ENCODE measurements around the gene GDPGP1.
"Not testable (repeated sequence)": the region's sequence is repeated elsewhere in the genome, so short reads cannot be mapped to it uniquely, and the experiment has no call there.

The GDPGP1 gene

DNA sequence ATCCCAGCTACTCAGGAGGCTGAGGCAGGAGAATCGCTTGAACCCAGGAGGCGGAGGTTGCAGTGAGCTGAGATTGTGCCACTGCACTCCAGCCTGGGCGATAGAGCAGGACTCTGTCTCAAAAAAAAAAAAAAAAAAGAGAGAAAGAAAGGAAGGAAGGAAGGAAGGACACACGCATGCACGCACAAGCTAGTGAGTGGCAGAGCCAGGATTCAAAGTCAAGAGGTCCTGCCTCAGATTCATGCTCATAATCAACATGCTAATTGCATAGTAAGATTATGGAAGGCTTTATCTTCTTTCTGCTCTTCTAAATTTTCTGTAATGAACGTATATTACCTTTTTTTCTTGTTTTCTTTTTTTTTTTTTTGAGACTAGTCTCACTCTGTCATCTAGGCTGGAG, 26.7 kb downstream of the GDPGP1 start:
- not testable (repeated sequence) for DNase-seq (ENCODE audit: low read depth, low spot score)

DNA sequence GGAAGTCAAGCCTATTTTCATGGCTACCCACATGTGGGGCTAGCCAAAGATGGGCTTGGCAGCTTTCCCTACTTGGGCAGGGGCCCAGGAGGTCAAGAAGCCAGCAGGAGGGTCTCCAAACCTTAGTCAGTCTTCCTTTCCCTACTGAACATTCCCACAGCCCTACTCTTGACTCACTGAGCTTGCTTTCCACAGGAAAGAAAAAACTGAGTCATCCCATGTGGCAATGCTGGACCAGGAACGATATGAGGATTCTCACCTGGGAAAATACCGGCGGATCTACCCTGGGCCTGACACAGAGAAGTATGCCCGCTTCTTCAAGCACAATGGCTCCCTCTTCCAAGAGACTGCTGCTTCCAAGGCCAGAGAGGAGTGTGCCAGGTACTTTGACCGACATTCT, 27.8 kb downstream of the GDPGP1 start:
- DNase-seq (ENCODE audit: low read depth, low spot score) = peak; percentile 22

DNA sequence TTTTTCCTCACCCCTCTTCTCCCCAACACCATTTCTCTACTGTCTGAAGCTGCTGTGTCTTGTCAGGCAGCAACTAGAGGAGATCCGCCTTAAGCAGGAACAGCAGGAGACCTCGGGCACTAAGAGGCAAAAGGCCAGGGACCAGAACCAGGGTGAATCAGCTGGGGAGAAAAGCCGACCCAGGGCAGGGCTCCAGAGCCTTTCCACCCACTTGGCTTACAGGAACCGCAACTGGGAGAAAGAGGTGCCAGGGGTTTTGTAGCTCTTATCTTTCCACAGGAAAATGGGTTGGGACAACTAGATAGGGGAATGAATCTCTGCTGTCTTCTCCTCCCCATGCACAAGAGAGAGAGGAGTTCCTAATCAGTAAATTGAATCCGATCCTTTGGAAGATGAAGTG, 28.4 kb downstream of the GDPGP1 start:
- no peak for DNase-seq (ENCODE audit: low read depth, low spot score)

DNA sequence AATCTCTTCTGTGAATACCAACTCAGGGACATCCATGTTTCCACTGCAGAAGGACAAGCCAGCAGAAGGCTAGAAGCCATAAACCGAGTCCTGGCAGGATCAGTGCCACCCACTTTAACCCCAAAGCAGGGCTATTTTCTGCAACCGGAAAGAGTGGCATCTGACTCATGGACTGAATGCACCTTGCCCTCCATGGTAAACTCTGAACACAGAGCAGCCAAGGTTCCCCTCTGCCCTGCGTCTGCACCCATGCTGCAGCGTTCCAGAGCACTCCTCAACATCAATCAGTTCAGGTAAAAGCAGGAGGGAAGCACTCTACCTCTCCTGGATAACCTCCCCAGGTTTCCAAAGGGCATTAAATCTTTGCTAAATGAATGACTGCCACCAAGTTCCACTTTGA, 30.7 kb downstream of the GDPGP1 start:
- no peak for DNase-seq (ENCODE audit: low read depth, low spot score)

DNA sequence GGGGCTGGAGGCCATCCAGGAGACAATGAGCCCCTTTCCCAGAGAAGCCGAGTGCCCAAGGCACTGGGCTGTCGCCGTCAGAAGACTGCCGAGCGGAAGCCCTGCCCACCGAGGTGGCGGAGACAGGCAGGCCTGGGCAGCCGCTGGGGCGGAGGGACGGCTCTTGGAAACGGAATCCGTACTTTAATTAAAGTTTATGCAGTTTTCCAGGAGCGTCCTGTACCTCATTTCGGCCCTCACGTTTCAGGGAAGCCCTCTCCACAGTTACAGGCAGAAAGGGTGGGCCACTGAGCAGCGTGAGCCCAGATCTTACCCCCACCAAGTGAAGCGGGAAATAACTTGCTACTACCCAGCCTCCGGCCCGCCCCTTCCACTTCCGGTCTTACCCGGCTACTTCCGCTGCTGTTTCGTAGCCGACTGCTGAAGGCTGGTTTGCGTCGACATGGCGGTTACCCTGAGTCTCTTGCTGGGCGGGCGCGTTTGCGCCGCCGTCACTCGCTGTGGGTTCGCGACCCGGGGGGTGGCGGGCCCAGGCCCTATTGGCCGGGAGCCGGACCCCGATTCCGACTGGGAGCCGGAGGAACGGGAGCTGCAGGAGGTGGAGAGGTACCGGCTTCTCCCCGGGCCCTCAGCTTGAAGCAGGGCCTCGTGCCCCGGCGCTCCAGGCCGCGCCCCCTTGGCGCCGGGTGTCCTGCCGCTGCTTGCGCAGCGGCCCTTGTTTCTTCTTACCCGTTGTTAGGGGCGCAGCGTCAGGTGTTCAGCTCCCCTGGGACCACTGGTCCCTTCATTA, 31.5 kb downstream of the GDPGP1 start, which contains the start of gene NGRN:
Gene NGRN (plus strand): TSS at position 402 of the 790 bp plus-strand sequence. CDS start 41 bp downstream, at position 443.
- DNase-seq (ENCODE audit: low read depth, low spot score) = peak; percentile 95

DNA sequence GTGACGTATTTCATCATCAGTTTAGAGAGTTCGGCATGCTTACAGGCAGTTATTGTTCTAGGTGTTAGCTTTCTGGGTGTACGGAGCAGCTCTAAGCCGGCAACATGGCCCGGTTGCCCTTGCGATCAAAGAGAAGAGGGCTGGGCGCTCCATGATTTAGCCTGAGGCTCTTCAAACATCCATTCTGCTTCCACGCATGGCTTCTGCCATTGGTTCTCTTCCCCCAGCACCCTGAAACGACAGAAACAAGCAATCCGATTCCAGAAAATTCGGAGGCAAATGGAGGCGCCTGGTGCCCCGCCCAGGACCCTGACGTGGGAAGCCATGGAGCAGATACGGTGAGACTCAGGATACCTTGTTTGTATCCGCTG, 32.0 kb downstream of the GDPGP1 start:
- no peak for DNase-seq (ENCODE audit: low read depth, low spot score)

DNA sequence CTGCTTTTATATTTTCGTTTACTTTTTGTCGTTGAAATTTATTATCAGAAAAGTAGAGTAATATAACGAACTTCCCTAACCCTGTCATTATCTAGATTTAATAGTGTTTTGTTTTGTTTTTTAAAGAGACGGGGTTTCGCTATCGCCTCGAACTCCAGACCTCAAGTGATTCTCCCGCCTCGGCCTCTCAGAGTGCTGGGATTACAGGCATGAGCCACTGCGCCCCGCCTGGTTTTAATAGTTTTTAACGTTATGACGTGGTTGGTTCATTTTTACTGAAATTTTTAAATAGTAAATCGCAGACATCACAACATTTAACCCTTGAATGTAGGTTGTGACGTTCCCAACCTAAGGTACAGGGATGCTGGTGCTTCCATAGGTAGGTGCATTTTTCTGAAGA, 32.5 kb downstream of the GDPGP1 start:
- DNase-seq (ENCODE audit: low read depth, low spot score) = peak; percentile 25

DNA sequence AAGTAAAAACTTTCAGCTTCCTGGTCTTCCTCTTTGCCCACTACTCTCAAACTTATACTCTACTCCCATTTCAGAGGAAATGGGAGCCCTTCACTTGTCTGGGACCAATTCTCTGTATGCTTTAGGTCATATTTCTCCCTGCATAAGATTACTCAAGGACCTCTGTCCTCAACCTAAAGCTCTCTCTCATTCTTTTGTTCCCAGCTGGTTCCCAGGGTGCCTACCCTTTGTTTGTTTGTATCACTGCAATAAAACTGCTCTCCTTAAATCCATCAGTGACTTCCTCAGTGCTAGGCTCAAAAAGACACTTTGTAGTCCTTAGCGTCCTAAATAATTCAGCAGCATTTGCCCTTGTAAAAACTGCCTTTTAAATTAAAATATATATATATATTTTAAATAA, 34.4 kb downstream of the GDPGP1 start:
- DNase-seq (ENCODE audit: low read depth, low spot score) = no peak

DNA sequence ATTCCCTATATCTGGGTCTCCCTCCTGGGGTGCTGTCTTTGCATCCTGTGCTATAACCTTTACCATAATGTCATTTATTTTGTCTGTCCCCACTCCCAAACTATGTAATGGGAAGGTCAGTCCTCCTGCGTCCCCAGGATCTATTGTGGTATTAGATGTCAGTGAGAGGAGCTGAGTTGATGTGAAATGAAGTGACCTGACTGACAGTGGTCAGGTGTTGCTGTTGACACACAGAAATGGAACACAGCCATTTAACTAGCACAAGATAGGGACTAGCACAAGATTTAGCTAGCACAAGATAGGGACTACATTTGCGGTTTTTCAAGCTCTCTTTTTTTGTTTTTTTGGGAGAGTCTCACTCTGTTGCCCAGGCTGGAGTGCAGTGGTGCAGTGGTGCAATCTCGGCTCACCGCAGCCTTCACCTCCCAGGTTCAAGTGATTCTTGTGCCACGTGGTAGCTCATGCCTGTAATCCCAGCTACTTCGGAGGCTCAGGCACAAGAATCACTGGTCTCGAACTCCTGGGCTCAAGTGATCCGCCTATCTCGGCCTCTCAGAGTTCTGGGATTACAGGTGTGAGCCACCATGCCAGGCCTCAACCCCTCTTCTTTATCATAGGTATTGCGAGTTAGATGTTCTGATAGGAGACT, 36.6 kb downstream of the GDPGP1 start:
- DNase-seq (ENCODE audit: low read depth, low spot score) = no peak

DNA sequence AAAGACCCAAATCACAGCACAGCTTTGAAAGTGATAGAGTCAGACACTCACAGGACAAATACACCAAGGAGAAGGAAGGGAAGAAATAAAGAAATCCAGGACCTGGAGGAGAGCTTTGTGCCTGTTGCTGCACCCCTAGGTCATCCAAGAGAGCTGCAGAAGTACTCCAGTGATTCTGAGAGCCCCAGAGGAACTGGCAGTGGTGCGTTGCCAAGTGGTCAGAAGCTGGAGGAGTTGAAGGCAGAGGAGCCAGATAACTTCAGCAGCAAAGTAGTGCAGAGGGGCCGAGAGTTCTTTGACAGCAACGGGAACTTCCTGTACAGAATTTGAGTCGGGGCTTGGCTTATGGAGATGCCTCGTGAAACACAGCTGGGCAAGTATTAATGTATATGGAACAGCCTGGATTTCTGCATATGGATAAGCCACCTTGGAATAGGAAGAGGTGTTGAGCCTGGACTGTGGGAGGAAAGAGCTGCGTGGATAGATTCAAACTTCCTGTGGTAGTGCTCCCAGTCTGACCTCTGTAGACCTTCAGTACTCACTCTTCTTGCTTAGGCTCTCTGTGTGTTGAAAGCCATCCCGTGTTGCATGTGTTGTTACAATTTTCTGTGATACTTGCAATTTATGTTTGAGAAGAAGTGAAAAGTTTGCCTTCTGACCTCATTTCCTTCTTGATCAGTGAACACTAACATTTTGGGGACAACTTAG, 37.6 kb downstream of the GDPGP1 start:
- no peak for DNase-seq (ENCODE audit: low read depth, low spot score)

DNA sequence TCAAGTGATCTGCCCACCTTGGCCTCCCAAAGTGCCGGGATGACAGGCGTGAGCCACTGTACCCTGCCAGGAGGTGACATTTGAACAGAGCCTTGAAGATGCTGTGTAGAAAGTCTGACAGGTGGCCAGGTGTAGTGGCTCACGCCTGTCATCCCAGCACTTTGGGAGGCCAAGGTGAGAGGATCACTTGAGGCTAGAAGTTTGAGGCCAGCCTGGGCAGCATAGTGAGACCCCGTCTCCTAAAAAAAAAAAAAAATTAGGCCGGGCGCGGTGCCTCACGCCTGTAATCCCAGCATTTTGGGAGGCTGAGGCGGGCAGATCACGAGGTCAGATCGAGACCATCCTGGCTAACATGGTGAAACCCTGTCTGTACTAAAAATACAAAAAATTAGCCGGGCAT, 44.5 kb downstream of the GDPGP1 start:
- DNase-seq (ENCODE audit: low read depth, low spot score) = not testable (repeated sequence)

DNA sequence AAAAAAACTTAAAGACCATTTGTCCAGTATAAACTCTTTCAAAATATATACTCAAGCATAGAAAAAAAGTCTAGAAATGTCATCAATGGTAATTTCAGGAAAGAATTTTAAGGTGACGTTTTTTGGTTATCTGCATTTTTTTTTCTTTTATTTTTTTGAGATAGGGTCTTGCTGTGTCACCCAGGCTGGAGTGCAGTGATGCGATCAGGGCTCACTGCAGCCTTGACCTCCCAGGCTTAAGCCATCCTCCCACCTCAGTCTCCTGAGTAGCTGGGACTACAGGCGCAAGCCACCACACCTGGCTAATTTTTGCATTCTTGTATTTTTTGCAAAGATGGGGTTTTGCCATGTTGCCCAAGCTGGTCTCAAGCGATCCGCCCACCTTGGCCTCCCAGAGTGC, 46.7 kb downstream of the GDPGP1 start:
- DNase-seq (ENCODE audit: low read depth, low spot score) = not testable (repeated sequence)

DNA sequence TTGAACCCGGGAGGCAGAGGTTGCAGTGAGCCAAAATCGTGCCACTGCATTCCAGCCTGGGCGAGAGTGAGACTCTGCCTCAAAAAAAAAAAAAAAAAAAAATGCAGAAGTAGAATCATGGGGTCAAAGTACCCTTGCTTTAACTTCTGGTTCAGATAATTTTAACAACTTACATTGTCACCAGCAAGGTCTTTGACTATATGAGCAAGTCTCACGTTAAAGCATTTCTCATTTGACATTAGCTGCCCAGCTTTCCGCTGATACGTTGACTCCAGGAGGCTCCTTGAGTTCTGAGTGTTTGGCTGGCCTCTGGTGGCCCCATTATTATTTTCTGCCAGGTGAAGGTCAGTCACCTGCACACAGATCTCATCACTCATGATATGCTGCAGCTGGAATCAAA, 47.6 kb downstream of the GDPGP1 start:
- not testable (repeated sequence) for DNase-seq (ENCODE audit: low read depth, low spot score)

DNA sequence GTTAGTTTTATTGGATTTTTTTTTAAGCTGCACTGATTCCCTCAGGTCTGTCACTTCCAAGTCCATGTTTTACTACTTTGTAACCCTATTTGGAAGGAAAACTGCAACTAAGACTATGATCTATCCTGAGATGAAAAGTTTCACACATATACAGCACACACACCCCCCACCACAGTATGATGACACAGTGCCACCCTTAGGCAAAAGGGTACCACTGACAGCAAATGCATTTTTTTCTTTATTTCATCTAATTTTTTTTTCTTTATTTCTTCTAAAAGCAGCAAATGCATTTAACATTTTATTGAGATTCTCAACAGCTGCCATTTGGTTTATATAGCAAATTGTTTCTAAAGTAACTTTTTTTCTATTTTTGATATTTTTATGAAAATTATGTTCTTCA, 52.7 kb downstream of the GDPGP1 start:
- peak; percentile 39 for DNase-seq (ENCODE audit: low read depth, low spot score)

DNA sequence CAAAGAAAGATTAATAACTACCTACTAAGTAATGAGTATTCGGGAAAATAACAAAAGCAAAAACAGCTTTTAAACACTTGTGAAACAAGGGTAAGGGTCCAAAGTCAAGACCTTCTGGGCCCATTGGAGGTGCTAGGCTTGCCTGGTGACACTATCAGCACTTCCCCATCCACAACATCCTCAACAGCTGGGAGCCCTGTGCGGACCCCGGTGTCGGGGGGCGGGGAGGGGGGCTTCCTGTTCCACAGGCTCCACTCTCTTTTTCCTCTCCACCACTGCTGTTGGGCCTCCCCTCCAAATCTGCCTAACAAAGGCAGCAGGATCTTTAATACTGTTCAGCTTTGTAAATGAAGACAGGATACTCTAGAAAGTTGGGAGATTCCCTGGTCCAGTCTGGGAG, 53.1 kb downstream of the GDPGP1 start:
- no peak for DNase-seq (ENCODE audit: low read depth, low spot score)

DNA sequence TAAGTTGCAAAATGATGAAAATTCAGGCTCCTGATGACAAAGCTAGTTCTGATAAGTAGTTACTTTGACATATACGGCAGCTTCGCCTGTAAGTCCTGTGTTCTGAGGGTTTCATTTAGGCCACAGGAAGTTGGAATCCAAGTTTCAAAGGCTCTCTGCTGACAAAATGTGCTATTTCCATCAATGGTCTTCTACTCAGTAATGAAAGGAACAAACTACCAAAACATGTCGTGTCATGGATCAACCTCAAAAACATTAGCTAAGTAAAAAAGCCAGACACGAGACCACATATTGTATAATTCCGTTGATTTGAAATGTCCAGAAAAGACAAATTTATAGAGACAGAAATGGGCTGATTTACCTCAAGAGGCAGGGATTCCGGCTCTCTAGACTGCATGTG, 53.9 kb downstream of the GDPGP1 start:
- DNase-seq (ENCODE audit: low read depth, low spot score) = no peak

DNA sequence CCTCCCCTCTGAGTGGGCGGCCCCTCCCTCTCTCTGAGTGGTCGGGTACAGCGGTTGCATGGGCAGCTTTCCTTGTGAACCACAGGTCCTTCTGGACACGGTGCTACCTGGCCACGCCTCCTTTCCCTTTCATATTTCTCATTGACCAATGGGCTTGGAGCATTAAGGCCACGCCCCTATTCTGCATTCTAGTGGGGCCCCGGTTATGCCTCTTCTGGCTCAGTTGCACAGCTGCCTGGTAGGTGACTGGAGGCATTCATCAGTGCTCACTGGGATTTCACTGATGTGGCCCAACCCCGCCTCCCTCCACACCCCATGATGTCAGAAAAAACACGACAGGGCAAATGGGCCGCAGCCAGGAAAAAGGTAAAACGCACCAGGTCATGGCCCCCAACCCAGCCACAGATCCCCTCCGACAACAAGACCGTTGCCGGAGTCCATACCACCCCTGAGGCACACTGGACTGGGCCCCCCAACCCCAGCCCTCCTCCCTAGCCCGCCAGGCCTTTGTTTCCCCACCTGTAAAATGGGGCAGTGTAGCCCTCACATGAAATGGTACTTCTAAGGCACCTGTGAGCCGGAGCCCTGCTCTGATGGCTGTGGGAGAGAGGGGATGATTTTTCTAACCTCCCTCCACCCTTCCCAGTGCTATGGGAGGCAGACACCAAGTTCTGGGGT, 57.8 kb downstream of the GDPGP1 start:
- no peak for DNase-seq (ENCODE audit: low read depth, low spot score)

DNA sequence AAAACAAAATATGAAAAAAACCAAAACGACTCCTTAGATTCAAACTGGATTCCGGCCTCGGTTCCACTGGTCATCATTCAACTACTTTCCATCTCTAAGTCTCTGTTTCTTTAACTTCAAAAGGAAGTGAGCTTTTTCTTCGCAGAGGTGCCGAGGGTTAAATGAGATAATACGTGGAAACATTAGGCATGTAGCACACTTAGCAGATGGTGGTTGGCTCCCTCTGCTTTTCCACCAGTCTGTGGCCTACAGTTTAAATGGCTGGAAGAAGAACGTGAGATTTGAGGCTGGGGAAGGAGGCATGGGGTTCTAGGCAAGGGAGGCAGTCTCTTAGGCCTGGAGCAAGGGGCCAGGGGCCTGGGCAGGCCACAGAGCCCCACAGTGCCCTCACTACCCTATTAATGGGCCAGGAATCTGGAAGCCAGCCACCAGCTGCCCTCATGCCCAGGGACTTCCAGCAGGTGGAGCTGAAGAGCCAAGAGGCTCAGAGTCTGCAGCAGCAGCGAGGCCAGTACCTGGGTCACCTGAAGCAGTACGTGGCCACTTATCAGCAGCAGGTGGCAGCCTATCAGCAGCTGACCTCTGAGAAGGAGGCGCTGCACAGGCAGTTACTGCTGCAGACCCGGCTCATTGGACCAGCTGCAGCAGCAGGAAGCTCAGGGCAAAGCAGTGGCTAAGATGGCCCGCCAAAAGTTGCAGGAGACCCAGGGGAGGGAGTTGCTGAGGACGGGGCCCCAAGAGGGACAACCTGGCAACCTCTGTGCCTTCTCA, 59.2 kb downstream of the GDPGP1 start:
- peak; percentile 76 for DNase-seq (ENCODE audit: low read depth, low spot score)

DNA sequence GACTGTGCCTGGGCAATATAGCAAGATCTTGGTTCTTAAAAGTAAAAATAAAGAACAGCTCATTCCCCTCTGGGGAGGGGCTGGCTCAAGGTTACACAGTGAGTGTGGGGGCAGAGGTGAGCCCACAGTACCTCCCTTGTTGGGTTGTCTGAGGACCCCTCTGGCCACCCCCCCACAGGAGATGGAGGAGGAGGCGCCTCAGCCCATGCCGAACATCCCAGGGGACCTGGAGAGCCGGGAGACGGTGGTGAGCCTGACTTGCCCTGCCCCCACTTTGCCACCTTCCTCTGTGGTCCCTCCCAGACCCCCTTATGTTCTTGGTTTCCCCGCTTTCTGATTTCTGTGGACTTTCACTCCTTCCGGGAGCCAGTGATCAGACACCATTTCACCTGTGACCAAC, 60.1 kb downstream of the GDPGP1 start:
- DNase-seq (ENCODE audit: low read depth, low spot score) = no peak

DNA sequence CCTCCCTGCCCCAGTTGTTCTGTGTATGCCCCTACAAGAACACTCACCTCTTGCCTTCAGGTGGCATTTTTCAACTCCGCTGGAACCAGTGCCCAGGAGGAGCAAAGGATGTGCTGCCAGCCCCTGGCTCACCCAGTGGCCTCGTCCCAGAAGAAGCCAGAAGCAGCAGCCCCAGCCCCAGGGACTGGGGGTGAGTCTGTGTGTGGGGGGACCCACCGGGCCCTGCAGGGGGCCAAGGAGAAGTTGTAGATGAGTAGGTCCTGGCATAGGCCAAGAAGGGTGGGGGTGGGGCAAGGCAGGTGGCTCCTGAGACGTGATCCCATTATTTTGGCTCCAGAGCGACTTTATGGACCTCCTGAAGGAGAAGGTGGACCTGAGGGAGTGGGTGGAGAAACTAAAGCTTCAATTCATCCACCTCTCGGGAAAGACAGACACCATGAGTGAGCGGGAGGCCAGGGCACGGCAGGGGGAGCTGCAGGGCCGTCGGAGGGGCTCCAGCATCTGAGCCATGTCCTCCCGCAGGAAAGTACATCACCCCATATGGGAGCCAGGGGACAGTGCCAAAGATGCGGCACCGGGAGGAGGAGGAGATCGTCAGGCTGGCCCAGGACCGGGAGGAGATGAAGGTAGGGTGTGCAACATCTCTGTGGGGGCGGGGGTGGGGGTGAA, 60.7 kb downstream of the GDPGP1 start:
- DNase-seq (ENCODE audit: low read depth, low spot score) = no peak

DNA sequence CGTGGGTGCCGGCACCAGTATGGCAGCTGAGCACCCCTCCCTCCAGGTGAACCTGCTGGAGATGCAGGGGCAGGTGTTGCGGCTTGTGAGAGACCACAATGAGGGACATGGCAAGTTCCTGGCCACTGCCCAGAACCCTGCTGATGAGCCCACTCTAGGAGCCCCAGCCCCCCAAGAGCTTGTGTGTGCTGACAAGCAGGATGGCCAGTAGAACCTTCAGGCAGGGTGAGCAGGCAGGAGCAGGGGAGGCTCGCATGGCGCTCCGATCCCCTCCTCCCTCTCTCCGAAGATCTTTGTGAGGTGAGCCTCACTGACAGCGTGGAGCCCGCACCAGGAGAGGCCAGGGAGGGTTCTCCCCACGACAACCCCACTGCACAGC, 61.2 kb downstream of the GDPGP1 start:
- no peak for DNase-seq (ENCODE audit: low read depth, low spot score)

All from astrocyte of the hippocampus (primary cell).